GM12878 (cell line): ENCODE data around the gene SLC49A4. TPM values are rescaled to one million over a fixed set of nuclear protein-coding genes. Genes with fewer than 3 reads are reported as not detected.

Experiments used
- ATAC-seq: fragments of 200-7000 bp; cut with Tn5 transposase; 3 replicates; pipeline ENCODE4 v1.9.1; 2020; ENCODE audit warnings: mild to moderate bottlenecking, moderate library complexity
- BruUV-seq: library from RNA; stranded (reverse); fragments of 400-500 nt; replicated peaks from 2 replicates; lab custom pipeline; 2021; lab: Mats Ljungman, UMichigan
- CTCF ChIA-PET: fragments of 300-600 bp; sonication (Branson Sonifier 250); formaldehyde crosslinking; extraction: SDS; loops from one replicate; lab custom pipeline; 2021; ENCODE audit warnings: inconsistent platforms; lab: Yijun Ruan, JAX
- POLR2A ChIA-PET: fragments of 350-600 bp; formaldehyde crosslinking; extraction: SDS; loops from one replicate; lab custom pipeline; 2021; ENCODE audit warnings: inconsistent platforms; lab: Charles Lee
- RAD21 ChIA-PET: fragments of 300-600 bp; sonication (Branson Sonifier 250); formaldehyde crosslinking; loops from one replicate; lab custom pipeline; 2023; ENCODE audit warnings: antibody characterized with exemption; ENCODE audit not compliant: unreplicated experiment; lab: Charles Lee
- SMC1A ChIA-PET: fragments of 300-600 bp; sonication (Branson Sonifier 250); formaldehyde crosslinking; loops from one replicate; lab custom pipeline; 2023; ENCODE audit not compliant: unreplicated experiment, uncharacterized antibody; lab: Charles Lee
- DNase-seq: peaks from one replicate; pipeline ENCODE4 v3.0.0-alpha.2; 2011; ENCODE audit warnings: low read depth, low spot score
- FAIRE-seq: peaks from 3 replicates; lab custom pipeline; 2011; peaks lifted over from hg19 to GRCh38; lab: Jason Lieb, UNC
- H2AFZ ChIP-seq: 2 replicates; pipeline ENCODE4 v1.6.0; 2011; ENCODE audit warnings: low read depth, low read length, control low read depth; ENCODE audit not compliant: control insufficient read depth
- H3K27ac ChIP-seq: 2 replicates; pipeline ENCODE4 v1.5.1; 2011; ENCODE audit warnings: control low read depth; ENCODE audit not compliant: control insufficient read depth, insufficient read depth
- H3K27me3 ChIP-seq, 2 experiments: replicated peaks in 1 of 2; 2 replicates each; pipeline versions ENCODE4 v1.6.0 to v1.6.1; 2011; ENCODE audit warnings: low read length in 1 of 2; ENCODE audit not compliant: control insufficient read depth in 2 of 2, insufficient read depth in 2 of 2
- H3K36me3 ChIP-seq, 2 experiments: 2 replicates each; pipeline ENCODE4 v1.5.1; 2011; ENCODE audit warnings: low read length in 1 of 2; ENCODE audit not compliant: control insufficient read depth in 2 of 2, insufficient read depth in 2 of 2
- H3K4me1 ChIP-seq: 2 replicates; pipeline ENCODE4 v1.6.1; 2011; ENCODE audit warnings: mild to moderate bottlenecking, low read length, moderate library complexity, mixed read lengths; ENCODE audit not compliant: control insufficient read depth, insufficient read depth
- H3K4me2 ChIP-seq: 2 replicates; pipeline ENCODE4 v1.6.0; 2011; ENCODE audit warnings: control low read depth; ENCODE audit not compliant: control insufficient read depth, insufficient read depth
- H3K4me3 ChIP-seq: fragments of 200-600 bp; sonication (generic); 2 replicates; pipeline ENCODE4 v1.5.1; 2016
- H3K79me2 ChIP-seq: 2 replicates; pipeline ENCODE4 v1.6.0; 2011; ENCODE audit warnings: low read length; ENCODE audit not compliant: control insufficient read depth, insufficient read depth
- H3K9ac ChIP-seq: 2 replicates; pipeline ENCODE4 v1.8.0; 2011; ENCODE audit warnings: low read length, control low read depth, mixed read lengths; ENCODE audit not compliant: control insufficient read depth, insufficient read depth
- H3K9me3 ChIP-seq: replicated peaks from 3 replicates; pipeline ENCODE4 v1.5.1; 2011; ENCODE audit warnings: mild to moderate bottlenecking, low read length; ENCODE audit not compliant: control insufficient read depth, insufficient read depth
- H4K20me1 ChIP-seq: 2 replicates; pipeline ENCODE4 v1.6.0; 2011; ENCODE audit not compliant: control insufficient read depth, insufficient read depth
- HDAC2 ChIP-seq: fragments of 200-600 bp; sonication (generic); IDR thresholded peaks from 2 replicates; pipeline ENCODE4 v1.6.1; 2017
- IKZF1 ChIP-seq: fragments of 450-650 bp; conservative IDR thresholded peaks from 2 replicates; pipeline ENCODE4 v1.6.1; 2017; ENCODE audit warnings: antibody characterized with exemption, mild to moderate bottlenecking
- RUNX3 ChIP-seq: IDR thresholded peaks from 2 replicates; pipeline ENCODE4 v1.6.1; 2012; ENCODE audit warnings: low read length, inconsistent platforms
- WGBS: methylation state at CpG from one replicate; pipeline ENCODE4 v1.1.6; 2016; ENCODE audit warnings: low lambda C conversion rate; ENCODE audit not compliant: insufficient replicate concordance, insufficient coverage; ENCODE audit errors: missing lambda C conversion rate; 5-methylcytosine and 5-hydroxymethylcytosine counted together
- in situ Hi-C: fragments of 300-500 bp; cut with MboI; formaldehyde crosslinking; loops from 9 replicates; pipeline ENCODE4 v1.14.3; 2018; ENCODE audit warnings: mixed read lengths
- intact Hi-C: fragments of 100-400 bp; cut with micrococcal nuclease; formaldehyde crosslinking; loops from one replicate; pipeline ENCODE4 v1.14.2; 2022; ENCODE audit not compliant: unreplicated experiment
- polyA plus RNA-seq, 11 experiments: library from polyadenylated mRNA; depleted of rRNA in 4 of 11; unstranded in 6 of 11; stranded (reverse) in 5 of 11; fragments of >200 nt; fragmentation: Nextera tagmentation in 4 of 11; fragmentation: Illumina TruSeq in 1 of 11; extraction: Ambion mirVana in 4 of 11; extraction: Trizol in 1 of 11; gene quantifications; 1 replicate in 1 of 11; 2 replicates in 10 of 11; pipeline versions ENCODE4 v1.2.1 to v1.2.3, GENCODE V29; 2011 to 2016; ENCODE audit warnings: inconsistent platforms in 2 of 11, missing spikeins in 2 of 11, low read depth in 1 of 11
- total RNA-seq, 4 experiments: library from RNA; depleted of rRNA in 3 of 4; stranded (reverse); fragments of >200 nt in 3 of 4; fragmentation: Illumina TruSeq in 1 of 4; extraction: Trizol in 1 of 4; gene quantifications; 2 replicates each; pipeline versions ENCODE4 v1.2.1 to v1.2.3, GENCODE V29; 2013 to 2021
- TF ChIP-seq, protein P1 (sequence below): fragments of 450-650 bp; formaldehyde crosslinking; IDR thresholded peaks from 2 replicates; pipeline ENCODE4 v1.4.0; 2022; ENCODE audit warnings: mild to moderate bottlenecking, moderate library complexity
- TF ChIP-seq, protein P2 (sequence below): fragments of 450-650 bp; formaldehyde crosslinking; IDR thresholded peaks from 2 replicates; pipeline ENCODE4 v1.5.0; 2022; ENCODE audit warnings: mild to moderate bottlenecking, missing genetic modification characterization
- TF ChIP-seq, protein P3 (sequence below): IDR thresholded peaks from 2 replicates; pipeline ENCODE4 v1.6.1; 2012; ENCODE audit warnings: improper control_type of control experiment, low read depth, low read length; ENCODE audit not compliant: insufficient replicate concordance

The SLC49A4 gene
- total and polyA plus RNA-seq, 10 of the 15 experiments (the other 5 are each of a cell fraction or from before 2014, with no cell fraction given): 0.48 to 2.2 (median 1.4) TPM

DNA sequence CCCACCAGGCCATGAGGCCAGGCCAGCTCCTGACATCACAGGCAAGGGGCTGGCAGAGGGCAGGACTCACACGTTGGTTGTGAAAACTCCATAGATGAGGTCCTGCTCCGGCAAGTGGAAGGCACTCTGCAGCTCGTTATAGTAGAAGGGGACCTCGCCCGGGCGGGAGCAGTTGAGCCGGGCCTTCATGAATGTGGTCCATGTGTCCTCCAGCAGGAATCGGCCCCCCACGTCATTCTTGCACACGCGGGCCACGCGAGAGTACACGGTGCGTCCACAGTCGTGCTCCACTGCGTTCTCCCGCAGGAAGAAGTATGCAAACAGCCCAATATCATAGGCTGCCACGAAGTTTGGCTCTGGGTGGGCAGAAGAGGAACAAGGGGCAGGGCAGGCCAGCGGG, 131.5 kb downstream of the SLC49A4 start (continued):
- TF ChIP-seq, protein P1, sequence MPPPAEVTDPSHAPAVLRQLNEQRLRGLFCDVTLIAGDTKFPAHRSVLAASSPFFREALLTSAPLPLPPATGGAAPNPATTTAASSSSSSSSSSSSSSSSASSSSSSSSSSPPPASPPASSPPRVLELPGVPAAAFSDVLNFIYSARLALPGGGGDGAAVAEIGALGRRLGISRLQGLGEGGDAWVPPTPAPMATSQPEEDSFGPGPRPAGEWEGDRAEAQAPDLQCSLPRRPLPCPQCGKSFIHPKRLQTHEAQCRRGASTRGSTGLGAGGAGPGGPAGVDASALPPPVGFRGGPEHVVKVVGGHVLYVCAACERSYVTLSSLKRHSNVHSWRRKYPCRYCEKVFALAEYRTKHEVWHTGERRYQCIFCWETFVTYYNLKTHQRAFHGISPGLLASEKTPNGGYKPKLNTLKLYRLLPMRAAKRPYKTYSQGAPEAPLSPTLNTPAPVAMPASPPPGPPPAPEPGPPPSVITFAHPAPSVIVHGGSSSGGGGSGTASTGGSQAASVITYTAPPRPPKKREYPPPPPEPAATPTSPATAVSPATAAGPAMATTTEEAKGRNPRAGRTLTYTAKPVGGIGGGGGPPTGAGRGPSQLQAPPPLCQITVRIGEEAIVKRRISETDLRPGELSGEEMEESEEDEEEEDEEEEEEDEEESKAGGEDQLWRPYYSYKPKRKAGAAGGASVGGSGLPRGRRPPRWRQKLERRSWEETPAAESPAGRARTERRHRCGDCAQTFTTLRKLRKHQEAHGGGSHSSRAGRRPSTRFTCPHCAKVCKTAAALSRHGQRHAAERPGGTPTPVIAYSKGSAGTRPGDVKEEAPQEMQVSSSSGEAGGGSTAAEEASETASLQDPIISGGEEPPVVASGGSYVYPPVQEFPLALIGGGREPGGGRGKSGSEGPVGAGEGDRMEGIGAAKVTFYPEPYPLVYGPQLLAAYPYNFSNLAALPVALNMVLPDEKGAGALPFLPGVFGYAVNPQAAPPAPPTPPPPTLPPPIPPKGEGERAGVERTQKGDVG: no peak
- TF ChIP-seq IKZF1: no peak
- TF ChIP-seq, protein P2, sequence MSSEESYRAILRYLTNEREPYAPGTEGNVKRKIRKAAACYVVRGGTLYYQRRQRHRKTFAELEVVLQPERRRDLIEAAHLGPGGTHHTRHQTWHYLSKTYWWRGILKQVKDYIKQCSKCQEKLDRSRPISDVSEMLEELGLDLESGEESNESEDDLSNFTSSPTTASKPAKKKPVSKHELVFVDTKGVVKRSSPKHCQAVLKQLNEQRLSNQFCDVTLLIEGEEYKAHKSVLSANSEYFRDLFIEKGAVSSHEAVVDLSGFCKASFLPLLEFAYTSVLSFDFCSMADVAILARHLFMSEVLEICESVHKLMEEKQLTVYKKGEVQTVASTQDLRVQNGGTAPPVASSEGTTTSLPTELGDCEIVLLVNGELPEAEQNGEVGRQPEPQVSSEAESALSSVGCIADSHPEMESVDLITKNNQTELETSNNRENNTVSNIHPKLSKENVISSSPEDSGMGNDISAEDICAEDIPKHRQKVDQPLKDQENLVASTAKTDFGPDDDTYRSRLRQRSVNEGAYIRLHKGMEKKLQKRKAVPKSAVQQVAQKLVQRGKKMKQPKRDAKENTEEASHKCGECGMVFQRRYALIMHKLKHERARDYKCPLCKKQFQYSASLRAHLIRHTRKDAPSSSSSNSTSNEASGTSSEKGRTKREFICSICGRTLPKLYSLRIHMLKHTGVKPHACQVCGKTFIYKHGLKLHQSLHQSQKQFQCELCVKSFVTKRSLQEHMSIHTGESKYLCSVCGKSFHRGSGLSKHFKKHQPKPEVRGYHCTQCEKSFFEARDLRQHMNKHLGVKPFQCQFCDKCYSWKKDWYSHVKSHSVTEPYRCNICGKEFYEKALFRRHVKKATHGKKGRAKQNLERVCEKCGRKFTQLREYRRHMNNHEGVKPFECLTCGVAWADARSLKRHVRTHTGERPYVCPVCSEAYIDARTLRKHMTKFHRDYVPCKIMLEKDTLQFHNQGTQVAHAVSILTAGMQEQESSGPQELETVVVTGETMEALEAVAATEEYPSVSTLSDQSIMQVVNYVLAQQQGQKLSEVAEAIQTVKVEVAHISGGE (CRISPR knock-in tag): no peak
- TF ChIP-seq, all 136 proteins: peak for 0

DNA sequence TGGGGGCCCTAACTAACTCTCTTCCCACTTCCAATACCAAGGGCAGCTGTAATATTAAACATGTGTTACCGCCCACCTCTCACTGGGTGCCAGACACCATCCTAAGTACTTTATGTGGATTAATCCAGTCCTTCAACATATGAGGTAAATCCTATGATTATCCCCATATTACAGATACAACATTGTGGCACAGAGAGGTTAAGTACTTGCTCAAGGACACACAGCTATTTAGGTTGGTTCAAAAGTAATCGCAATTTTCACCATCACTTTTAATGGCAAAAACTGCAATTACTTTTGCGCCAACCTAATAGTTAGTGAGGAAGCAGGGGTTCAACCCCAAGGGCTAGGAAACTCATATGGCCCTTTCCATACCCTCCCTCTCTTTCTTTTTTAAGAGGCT, 131.9 kb downstream of the SLC49A4 start:
- SMC1A ChIA-PET: no interaction called here
- TF ChIP-seq RUNX3 (no peak), HDAC2 (no peak)
- TF ChIP-seq, protein P3, sequence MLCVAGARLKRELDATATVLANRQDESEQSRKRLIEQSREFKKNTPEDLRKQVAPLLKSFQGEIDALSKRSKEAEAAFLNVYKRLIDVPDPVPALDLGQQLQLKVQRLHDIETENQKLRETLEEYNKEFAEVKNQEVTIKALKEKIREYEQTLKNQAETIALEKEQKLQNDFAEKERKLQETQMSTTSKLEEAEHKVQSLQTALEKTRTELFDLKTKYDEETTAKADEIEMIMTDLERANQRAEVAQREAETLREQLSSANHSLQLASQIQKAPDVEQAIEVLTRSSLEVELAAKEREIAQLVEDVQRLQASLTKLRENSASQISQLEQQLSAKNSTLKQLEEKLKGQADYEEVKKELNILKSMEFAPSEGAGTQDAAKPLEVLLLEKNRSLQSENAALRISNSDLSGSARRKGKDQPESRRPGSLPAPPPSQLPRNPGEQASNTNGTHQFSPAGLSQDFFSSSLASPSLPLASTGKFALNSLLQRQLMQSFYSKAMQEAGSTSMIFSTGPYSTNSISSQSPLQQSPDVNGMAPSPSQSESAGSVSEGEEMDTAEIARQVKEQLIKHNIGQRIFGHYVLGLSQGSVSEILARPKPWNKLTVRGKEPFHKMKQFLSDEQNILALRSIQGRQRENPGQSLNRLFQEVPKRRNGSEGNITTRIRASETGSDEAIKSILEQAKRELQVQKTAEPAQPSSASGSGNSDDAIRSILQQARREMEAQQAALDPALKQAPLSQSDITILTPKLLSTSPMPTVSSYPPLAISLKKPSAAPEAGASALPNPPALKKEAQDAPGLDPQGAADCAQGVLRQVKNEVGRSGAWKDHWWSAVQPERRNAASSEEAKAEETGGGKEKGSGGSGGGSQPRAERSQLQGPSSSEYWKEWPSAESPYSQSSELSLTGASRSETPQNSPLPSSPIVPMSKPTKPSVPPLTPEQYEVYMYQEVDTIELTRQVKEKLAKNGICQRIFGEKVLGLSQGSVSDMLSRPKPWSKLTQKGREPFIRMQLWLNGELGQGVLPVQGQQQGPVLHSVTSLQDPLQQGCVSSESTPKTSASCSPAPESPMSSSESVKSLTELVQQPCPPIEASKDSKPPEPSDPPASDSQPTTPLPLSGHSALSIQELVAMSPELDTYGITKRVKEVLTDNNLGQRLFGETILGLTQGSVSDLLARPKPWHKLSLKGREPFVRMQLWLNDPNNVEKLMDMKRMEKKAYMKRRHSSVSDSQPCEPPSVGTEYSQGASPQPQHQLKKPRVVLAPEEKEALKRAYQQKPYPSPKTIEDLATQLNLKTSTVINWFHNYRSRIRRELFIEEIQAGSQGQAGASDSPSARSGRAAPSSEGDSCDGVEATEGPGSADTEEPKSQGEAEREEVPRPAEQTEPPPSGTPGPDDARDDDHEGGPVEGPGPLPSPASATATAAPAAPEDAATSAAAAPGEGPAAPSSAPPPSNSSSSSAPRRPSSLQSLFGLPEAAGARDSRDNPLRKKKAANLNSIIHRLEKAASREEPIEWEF: no peak

More for the DNA sequence above, 131.9 kb downstream of the SLC49A4 start:
- ChIA-PET POLR2A (no interaction called here), RAD21 (no interaction called here), CTCF (interaction anchor here (0.6 kb wide), 1 partner anchor 769 kb away, joined by 3 read pairs; no protein-coding TSS in a partner anchor)
- ATAC-seq (no peak), FAIRE-seq (no peak), DNase-seq (no peak)
- in situ Hi-C loops: no loop called here
- Histone ChIP-seq H3K9ac (no peak overlapping the region), H3K36me3 (no peaks in the 10 kb centered on the region), H3K4me3 (no peak overlapping the region), H2AFZ (no peak overlapping the region), H4K20me1 (no peaks in the 10 kb centered on the region), H3K79me2 (no peaks in the 10 kb centered on the region), H3K27ac (no peak overlapping the region), H3K9me3 (no peaks in the 10 kb centered on the region), H3K4me1 (no peaks in the 10 kb centered on the region; the same call in 1 of the 2 replicates), H3K27me3 (peaks cover 2% of the 10 kb centered on the region in 2 experiments; a peak in 2 of 4 replicates), H3K4me2 (no peak overlapping the region)
- 78% methylated on average over 3 of the region's 3 CpGs for WGBS
- no TSS peak for BruUV-seq
- intact Hi-C loops: no loop called here
